Naive thymus-derived CD4-positive, alpha-beta T cell (primary cell): ENCODE results near the gene PSPH. TPM values are rescaled to one million over a fixed set of nuclear protein-coding genes. Genes with fewer than 3 reads are reported as not detected.
"Not testable (repeated sequence)": the region's sequence is repeated elsewhere in the genome, so short reads cannot be mapped to it uniquely, and the experiment has no call there.

ENCODE experiments used
- ATAC-seq: fragments of 150-1000 bp; cut with Tn5 transposase; 2 replicates; pipeline ENCODE4 v1.10.0; 2021; ENCODE audit warnings: mild to moderate bottlenecking, moderate library complexity
- CTCF ChIA-PET: fragments of 350-600 bp; sonication (Branson Sonifier 250); formaldehyde crosslinking; loops from one replicate; lab custom pipeline; 2021; ENCODE audit warnings: antibody characterized with exemption; lab: Charles Lee
- POLR2A ChIA-PET: fragments of 350-600 bp; sonication (Branson Sonifier 250); formaldehyde crosslinking; loops from one replicate; lab custom pipeline; 2021; ENCODE audit warnings: antibody characterized with exemption, inconsistent platforms; lab: Charles Lee
- DNase-seq, 9 donors: peaks; one replicate each; pipeline versions ENCODE4 v3.0.0 to v3.0.0-alpha.2; 2020 to 2022; ENCODE audit warnings: mixed read lengths in 1 of 9
- H3K27ac ChIP-seq: one replicate; pipeline ENCODE4 v1.7.0; 2013; ENCODE audit warnings: mild to moderate bottlenecking, low read depth, low read length, moderate library complexity
- H3K27me3 ChIP-seq, 2 donors: one replicate each; pipeline ENCODE4 v1.7.0; 2013; ENCODE audit warnings: low read length in 2 of 2, mild to moderate bottlenecking in 2 of 2, moderate library complexity in 2 of 2; ENCODE audit not compliant: control insufficient read depth in 2 of 2, insufficient read depth in 2 of 2
- H3K36me3 ChIP-seq, 3 experiments: 1 replicate in 2 of 3; 2 replicates in 1 of 3; pipeline ENCODE4 v1.7.0; 2013; ENCODE audit warnings: low read length in 3 of 3, mild to moderate bottlenecking in 3 of 3, moderate library complexity in 1 of 3; ENCODE audit not compliant: insufficient read depth in 3 of 3, control insufficient read depth in 2 of 3
- H3K4me1 ChIP-seq, 2 donors: one replicate each; pipeline ENCODE4 v1.7.0; 2013; ENCODE audit warnings: low read length in 2 of 2, mild to moderate bottlenecking in 2 of 2, moderate library complexity in 1 of 2; ENCODE audit not compliant: control insufficient read depth in 2 of 2, insufficient read depth in 2 of 2
- H3K4me3 ChIP-seq: 2 replicates; pipeline ENCODE4 v1.7.0; 2013; ENCODE audit warnings: mild to moderate bottlenecking, low read length
- H3K9me3 ChIP-seq, 3 experiments: 1 replicate in 2 of 3; 2 replicates in 1 of 3; pipeline ENCODE4 v1.7.0; 2013; ENCODE audit warnings: low read length in 3 of 3; ENCODE audit not compliant: control insufficient read depth in 2 of 3
- H3K27ac Mint-ChIP-seq, 9 donors: one replicate each; pipeline ENCODE4 v1.8.0; 2020 to 2022; ENCODE audit warnings: mixed read lengths in 9 of 9, mild to moderate bottlenecking in 8 of 9, moderate library complexity in 5 of 9, inconsistent platforms in 2 of 9
- H3K27me3 Mint-ChIP-seq, 5 donors: one replicate each; pipeline ENCODE4 v1.8.0; 2021 to 2022; ENCODE audit warnings: mixed read lengths in 5 of 5, mild to moderate bottlenecking in 1 of 5
- H3K36me3 Mint-ChIP-seq, 5 donors: one replicate each; pipeline ENCODE4 v1.8.0; 2020 to 2022; ENCODE audit warnings: mixed read lengths in 5 of 5, mild to moderate bottlenecking in 3 of 5, inconsistent platforms in 1 of 5
- H3K4me1 Mint-ChIP-seq, 7 donors: one replicate each; pipeline ENCODE4 v1.8.0; 2020 to 2022; ENCODE audit warnings: mixed read lengths in 7 of 7, mild to moderate bottlenecking in 3 of 7, inconsistent platforms in 1 of 7
- H3K4me3 Mint-ChIP-seq, 10 donors: one replicate each; pipeline ENCODE4 v1.8.0; 2020 to 2022; ENCODE audit warnings: mild to moderate bottlenecking in 10 of 10, mixed read lengths in 10 of 10, moderate library complexity in 6 of 10, inconsistent platforms in 2 of 10
- H3K9me3 Mint-ChIP-seq, 11 donors: one replicate each; pipeline ENCODE4 v1.8.0; 2020 to 2022; ENCODE audit warnings: mixed read lengths in 11 of 11, mild to moderate bottlenecking in 4 of 11, inconsistent platforms in 1 of 11, moderate library complexity in 1 of 11
- intact Hi-C, 2 donors: fragments of 100-400 bp; cut with micrococcal nuclease; formaldehyde crosslinking; loops; one replicate each; pipeline ENCODE4 v1.15.1; 2023
- polyA plus RNA-seq, 2 donors: library from polyadenylated mRNA; unstranded; fragments of 300-500 nt; fragmentation: Illumina TruSeq; gene quantifications; one replicate each; pipeline ENCODE4 v1.2.3, GENCODE V29; 2021
- total RNA-seq, 6 experiments: library from RNA in 5 of 6; stranded (reverse) in 5 of 6; gene quantifications; 1 replicate in 5 of 6; 2 replicates in 1 of 6; pipeline ENCODE4 v1.2.3 and lab custom pipeline; 2021 to 2026

PSPH gene
- 10 to 100 TPM in 1 of 5 experiments, 1 to 10 TPM in 4; 3.5 to 10.4 (median 6.5) TPM for total RNA-seq
- 1 to 10 TPM; 6.5 to 8.2 TPM for polyA plus RNA-seq
- total RNA-seq (lab: John Stamatoyannopoulos, UW), result 2.8 reads per million, percentile 15 among the genes with 10 or more reads in this experiment

DNA sequence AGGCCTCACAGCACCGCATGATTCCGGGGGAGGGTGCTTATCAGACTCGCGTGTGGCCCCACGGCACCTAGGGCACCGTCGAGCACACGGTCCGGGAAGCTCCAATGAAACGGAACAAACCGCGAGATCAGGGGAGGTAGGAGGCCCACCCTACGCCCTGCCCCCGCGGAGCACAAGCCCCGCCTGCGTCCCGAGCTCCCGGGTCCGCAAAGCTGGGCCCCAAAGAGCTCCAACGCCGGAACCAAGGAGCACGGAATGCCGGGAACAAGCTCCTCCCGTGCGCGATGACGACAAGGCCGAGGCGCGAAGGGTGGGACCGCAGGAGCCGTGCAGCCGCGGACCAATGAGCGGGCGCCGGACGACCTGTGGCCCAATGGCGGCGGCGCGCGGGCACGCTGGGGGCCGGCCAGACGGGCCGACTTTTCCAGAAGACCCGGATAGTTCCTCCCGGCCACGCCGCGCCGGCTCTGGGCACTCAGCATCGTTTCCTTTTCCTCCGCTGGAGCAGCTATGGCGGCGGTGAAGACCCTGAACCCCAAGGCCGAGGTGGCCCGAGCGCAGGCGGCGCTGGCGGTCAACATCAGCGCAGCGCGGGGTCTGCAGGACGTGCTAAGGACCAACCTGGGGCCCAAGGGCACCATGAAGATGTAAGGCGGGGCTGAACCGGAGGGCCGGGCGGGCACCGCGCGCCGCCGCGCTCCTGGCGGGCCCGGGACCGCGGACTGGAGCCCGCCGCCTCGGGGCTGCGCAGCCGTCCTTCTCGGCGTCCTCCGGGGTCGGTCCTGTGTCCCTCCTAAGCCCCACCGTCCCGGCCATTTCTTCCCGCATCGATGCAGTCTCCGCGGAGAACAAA, at the start of gene PSPH, which contains the start of gene CCT6A:
TSS of gene PSPH (minus strand) at position 106 of the 853 bp plus-strand sequence. CDS start 30,232 bp downstream, outside the sequence.
TSS of gene CCT6A (plus strand) at position 427 of the 853 bp plus-strand sequence. CDS start at position 511, 84 bp downstream.
- intact Hi-C loops, result loop anchor here (1.0 to 5.0 kb wide), 11 partner anchors 13 to 1294 kb away; partner anchors contain the start of genes CHCHD2 (in 2 of the 2), MRPS17 (in 2 of the 2), SEC61G (in 2 of the 2) and SUMF2 (in 2 of the 2)
- POLR2A ChIA-PET, result interaction anchor here (0.6 to 1.9 kb wide), 15 partner anchors 13 to 686 kb away, joined by 3 to 37 read pairs (median 4); partner anchors contain the start of genes CHCHD2, LANCL2 and SUMF2
- Histone ChIP-seq H3K4me3 (peak within 1 kb of the TSS; percentile 88), H3K36me3 (peaks cover 7 to 34% (median 17%) of the 10 kb centered on the region in 3 experiments), H3K9me3 (no peaks in the 10 kb centered on the region), H3K4me1 (peaks cover 6 to 9% of the 10 kb centered on the region in 2 donors), H3K27me3 (no peaks in the 10 kb centered on the region), H3K27ac (peak within 1 kb of the TSS; percentile 91)
- CTCF ChIA-PET, result interaction anchor here (0.6 to 1.0 kb wide), 2 partner anchors 21 to 47 kb away, joined by 3 read pairs; no protein-coding TSS in a partner anchor
- Mint-ChIP-seq H3K9me3 (peaks cover 0 to 2% (median 0%) of the 10 kb centered on the region in 11 donors), H3K4me3 (peak within 1 kb of the TSS; percentile 91 to 99 (median 96)), H3K4me1 (peaks cover 26 to 59% (median 45%) of the 10 kb centered on the region in 7 donors), H3K36me3 (peaks cover 4 to 9% (median 7%) of the 10 kb centered on the region in 5 donors), H3K27ac (peak within 1 kb of the TSS; percentile 78 to 96 (median 93)), H3K27me3 (no peaks in the 10 kb centered on the region)
- DNase-seq (peak; percentile 74 to 93 (median 78)), ATAC-seq (peak; percentile 95)

- no peaks in the 10 kb centered on the region for H3K9me3 Mint-ChIP-seq
- peak overlapping the region in 1 of 9 donors; percentile 64 for H3K27ac Mint-ChIP-seq
Measured at GRCh38 chr7:56099653-56100052, 48.4 kb upstream of the PSPH start.

DNA sequence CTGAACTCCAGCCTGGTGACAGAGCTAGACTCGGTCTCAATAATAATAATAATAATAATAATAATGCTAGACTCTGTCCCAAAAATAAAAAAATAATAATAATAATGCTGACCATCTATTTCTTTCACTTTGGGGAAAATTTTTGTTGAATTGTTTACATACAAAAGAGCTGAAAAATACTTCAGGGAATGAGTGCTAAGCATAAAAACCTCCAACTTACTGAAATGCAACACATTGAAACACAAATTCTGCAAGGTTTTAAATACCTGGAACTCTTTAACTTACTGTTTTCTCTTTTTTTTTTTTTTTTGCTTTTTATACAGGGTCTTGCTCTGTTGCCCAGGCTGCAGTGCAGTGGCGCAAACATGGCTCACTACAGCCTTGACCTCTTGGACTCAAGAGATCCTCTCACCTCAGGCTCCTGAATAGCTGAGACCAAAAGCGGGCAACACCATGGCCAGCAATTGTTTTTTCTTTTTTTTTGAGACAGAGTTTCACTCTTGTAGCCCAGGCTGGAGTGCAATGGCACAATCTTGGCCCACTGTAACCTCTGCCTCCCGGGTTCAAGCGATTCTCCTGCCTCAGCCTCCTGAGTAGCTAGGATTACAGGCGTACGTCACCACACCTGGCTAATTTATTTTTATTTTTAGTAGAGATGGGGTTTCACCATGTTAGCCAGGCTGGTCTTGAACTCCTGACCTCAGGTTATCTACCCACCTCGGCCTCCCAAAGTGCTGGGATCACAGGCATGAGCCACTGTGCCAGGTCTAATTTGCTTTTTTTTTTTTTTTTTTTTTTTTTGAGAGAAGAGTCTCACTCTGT, 47.2 kb upstream of the PSPH start:
- H3K4me1 ChIP-seq, ATAC-seq, CTCF ChIA-PET, H3K4me3 Mint-ChIP-seq, H3K4me1 Mint-ChIP-seq, intact Hi-C loops, H3K9me3 ChIP-seq, H3K27me3 Mint-ChIP-seq, H3K27ac ChIP-seq, DNase-seq, H3K4me3 ChIP-seq, H3K27me3 ChIP-seq, H3K9me3 Mint-ChIP-seq, H3K27ac Mint-ChIP-seq: not testable (repeated sequence)
- peaks cover 16 to 44% (median 23%) of the 10 kb centered on the region in 3 experiments for H3K36me3 ChIP-seq
- POLR2A ChIA-PET, result interaction anchor here (0.8 to 1.0 kb wide), 2 partner anchors 8 to 42 kb away, joined by 3 read pairs; partner anchors contain the start of gene CHCHD2
- H3K36me3 Mint-ChIP-seq, result peaks cover 4 to 18% (median 16%) of the 10 kb centered on the region in 5 donors

More at GRCh38 chr7:56099653-56100052, 48.4 kb upstream of the PSPH start:
- Histone ChIP-seq H3K4me1 (peaks cover under 1 to 6% of the 10 kb centered on the region in 2 donors), H3K9me3 (no peaks in the 10 kb centered on the region), H3K27me3 (no peaks in the 10 kb centered on the region), H3K4me3 (no peak overlapping the region), H3K36me3 (peaks cover 16 to 53% (median 29%) of the 10 kb centered on the region in 3 experiments), H3K27ac (no peak overlapping the region)
- DNase-seq, result no peak
- Mint-ChIP-seq H3K4me1 (peaks cover 2 to 12% (median 6%) of the 10 kb centered on the region in 7 donors), H3K4me3 (no peak overlapping the region), H3K36me3 (peaks cover 4 to 23% (median 21%) of the 10 kb centered on the region in 5 donors), H3K27me3 (no peaks in the 10 kb centered on the region)
- ATAC-seq, result no peak
- intact Hi-C loops, result no loop called here
- CTCF ChIA-PET, result no interaction called here
- POLR2A ChIA-PET, result interaction anchor here (0.7 to 0.8 kb wide), 2 partner anchors 48 to 512 kb away, joined by 3 read pairs; partner anchors contain the start of genes CCT6A and PSPH

DNA sequence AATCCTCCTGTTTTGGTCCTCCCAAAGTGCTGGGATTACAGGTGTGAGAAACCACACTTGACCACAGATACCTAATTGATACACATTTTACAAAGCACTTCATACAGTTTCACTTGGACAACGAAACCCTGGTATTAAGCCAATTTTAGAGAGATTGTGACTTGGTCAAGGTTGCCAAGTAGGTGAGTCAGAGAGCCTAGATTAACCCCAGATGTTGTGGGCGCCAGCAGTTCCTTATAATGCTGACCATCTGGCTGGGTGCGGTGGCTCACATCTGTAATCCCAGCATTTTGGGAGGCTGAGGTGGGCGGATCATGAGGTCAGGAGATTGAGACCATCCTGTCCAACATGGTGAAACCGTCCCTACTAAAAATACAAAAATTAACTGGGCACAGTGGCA, 46.5 kb upstream of the PSPH start:
- Mint-ChIP-seq H3K27ac (peak overlapping the region in 1 of 9 donors; percentile 14), H3K4me3 (no peak overlapping the region)
- POLR2A ChIA-PET, result interaction anchor here (0.8 kb wide), 1 partner anchor 9 kb away, joined by 3 read pairs; the partner anchor contains the start of gene CHCHD2

GRCh38 chr7:56092789-56093531, 41.7 kb upstream of the PSPH start, which contains the start of gene PHKG1:
TSS of gene PHKG1 (minus strand) at chr7:56092952. CDS start at chr7:56088941, 4,011 bp downstream.
- H3K27ac Mint-ChIP-seq, result peak within 1 kb of the TSS in 2 of 9 donors; percentile 8 to 24
- no peaks in the 10 kb centered on the region for H3K4me1 ChIP-seq
- no peak within 1 kb of the TSS for H3K4me3 ChIP-seq
- H3K4me1 Mint-ChIP-seq, result peaks cover 0 to 3% (median 0%) of the 10 kb centered on the region in 7 donors
- intact Hi-C loops, result no loop called here
- H3K36me3 Mint-ChIP-seq, result peaks cover 0 to 5% (median 0%) of the 10 kb centered on the region in 5 donors
- H3K4me3 Mint-ChIP-seq, result no peak within 1 kb of the TSS
- no peaks in the 10 kb centered on the region for H3K36me3 ChIP-seq
- H3K9me3 ChIP-seq, result no peaks in the 10 kb centered on the region
- DNase-seq (no peak), ATAC-seq (peak; percentile 32)
- H3K27me3 Mint-ChIP-seq, result no peaks in the 10 kb centered on the region
- ChIA-PET CTCF (no interaction called here), POLR2A (interaction anchor here (0.6 to 0.9 kb wide), 4 partner anchors 13 to 304 kb away, joined by 3 read pairs; partner anchors contain the start of gene CHCHD2)
- H3K27me3 ChIP-seq, result no peaks in the 10 kb centered on the region
- no peak within 1 kb of the TSS for H3K27ac ChIP-seq
- peaks cover 0 to 2% (median 0%) of the 10 kb centered on the region in 11 donors for H3K9me3 Mint-ChIP-seq

More for the DNA sequence above, 46.5 kb upstream of the PSPH start:
- H3K9me3 Mint-ChIP-seq, result no peaks in the 10 kb centered on the region
- Histone ChIP-seq H3K27ac (no peak overlapping the region), H3K4me3 (no peak overlapping the region), H3K27me3 (no peaks in the 10 kb centered on the region), H3K9me3 (no peaks in the 10 kb centered on the region), H3K36me3 (peaks cover 12 to 38% (median 21%) of the 10 kb centered on the region in 3 experiments), H3K4me1 (no peaks in the 10 kb centered on the region)
- intact Hi-C loops, result no loop called here
- H3K36me3 Mint-ChIP-seq, result peaks cover 4 to 17% (median 14%) of the 10 kb centered on the region in 5 donors
- H3K4me1 Mint-ChIP-seq, result peaks cover 0 to 6% (median under 1%) of the 10 kb centered on the region in 7 donors
- no peaks in the 10 kb centered on the region for H3K27me3 Mint-ChIP-seq
- CTCF ChIA-PET, result no interaction called here
- no peak for DNase-seq
- ATAC-seq, result no peak
